H9 (cell line): ENCODE measurements around the gene ANXA10. TPM values are rescaled to one million over a fixed set of nuclear protein-coding genes. Genes with fewer than 3 reads are reported as not detected.

ENCODE experiments used
- DNase-seq: peaks from one replicate; pipeline ENCODE4 v3.0.0-alpha.2; 2017
- H2AFZ ChIP-seq: one replicate; pipeline ENCODE4 v1.6.1; 2013; ENCODE audit warnings: mild to moderate bottlenecking, low read length, control low read depth, moderate library complexity
- H2AK5ac ChIP-seq: 2 replicates; pipeline ENCODE4 v1.6.1; 2013; ENCODE audit warnings: low read length, control low read depth, mixed read lengths; ENCODE audit not compliant: insufficient read length
- H2BK120ac ChIP-seq: one replicate; pipeline ENCODE4 v1.6.1; 2013; ENCODE audit warnings: low read depth, mild to moderate bottlenecking, low read length, control low read depth, inconsistent platforms; ENCODE audit not compliant: poor library complexity, severe bottlenecking
- H2BK12ac ChIP-seq: 2 replicates; pipeline ENCODE4 v1.6.1; 2013; ENCODE audit warnings: low read length, control low read depth, mixed read lengths, low read depth; ENCODE audit not compliant: insufficient read length
- H2BK15ac ChIP-seq: 2 replicates; pipeline ENCODE4 v1.6.1; 2013; ENCODE audit warnings: low read depth, low read length, control low read depth
- H2BK20ac ChIP-seq: one replicate; pipeline ENCODE4 v1.6.1; 2013; ENCODE audit warnings: low read depth, mild to moderate bottlenecking, low read length, control low read depth, inconsistent platforms; ENCODE audit not compliant: poor library complexity, severe bottlenecking
- H2BK5ac ChIP-seq: 2 replicates; pipeline ENCODE4 v1.6.1; 2013; ENCODE audit warnings: low read length, control low read depth, mixed read lengths; ENCODE audit not compliant: insufficient read length
- H3K14ac ChIP-seq: 2 replicates; pipeline ENCODE4 v1.6.1; 2013; ENCODE audit warnings: low read length, control low read depth; ENCODE audit not compliant: insufficient read depth
- H3K18ac ChIP-seq: 2 replicates; pipeline ENCODE4 v1.6.1; 2013; ENCODE audit warnings: low read depth, mild to moderate bottlenecking, mixed read lengths, low read length, control low read depth; ENCODE audit not compliant: insufficient read length
- H3K23ac ChIP-seq: 2 replicates; pipeline ENCODE4 v1.6.1; 2013; ENCODE audit warnings: low read length, control low read depth, mixed read lengths, low read depth; ENCODE audit not compliant: insufficient read length
- H3K23me2 ChIP-seq: 2 replicates; pipeline ENCODE4 v1.6.1; 2013; ENCODE audit warnings: low read depth, mild to moderate bottlenecking, mixed read lengths, low read length, control low read depth; ENCODE audit not compliant: insufficient read length, poor library complexity, severe bottlenecking
- H3K27ac ChIP-seq: 2 replicates; pipeline ENCODE4 v1.5.1; 2013; ENCODE audit warnings: low read length, control low read depth, mixed read lengths, low read depth; ENCODE audit not compliant: insufficient read length
- H3K27me3 ChIP-seq: 2 replicates; pipeline ENCODE4 v1.6.1; 2013; ENCODE audit warnings: low read length, control low read depth, inconsistent platforms; ENCODE audit not compliant: insufficient read depth
- H3K4ac ChIP-seq: 2 replicates; pipeline ENCODE4 v1.6.1; 2013; ENCODE audit warnings: low read depth, mild to moderate bottlenecking, control low read depth, inconsistent platforms, low read length, moderate library complexity
- H3K4me1 ChIP-seq: 2 replicates; pipeline ENCODE4 v1.6.1; 2013; ENCODE audit warnings: low read length, control low read depth, inconsistent platforms; ENCODE audit not compliant: insufficient read depth
- H3K4me2 ChIP-seq: 2 replicates; pipeline ENCODE4 v1.6.1; 2013; ENCODE audit warnings: low read length, control low read depth, mixed read lengths; ENCODE audit not compliant: insufficient read length, insufficient read depth
- H3K56ac ChIP-seq: 2 replicates; pipeline ENCODE4 v1.6.1; 2013; ENCODE audit warnings: low read depth, mild to moderate bottlenecking, mixed read lengths, low read length, control low read depth; ENCODE audit not compliant: insufficient read length
- H3K79me1 ChIP-seq: 2 replicates; pipeline ENCODE4 v1.6.1; 2013; ENCODE audit warnings: low read depth, mild to moderate bottlenecking, moderate library complexity, low read length, control low read depth, inconsistent platforms; ENCODE audit not compliant: insufficient read depth, poor library complexity, severe bottlenecking
- H3K79me2 ChIP-seq: 2 replicates; pipeline ENCODE4 v1.6.1; 2013; ENCODE audit warnings: low read length, control low read depth, inconsistent platforms; ENCODE audit not compliant: insufficient read depth
- H3K9ac ChIP-seq: 2 replicates; pipeline ENCODE4 v1.6.1; 2013; ENCODE audit warnings: low read length, control low read depth, mixed read lengths; ENCODE audit not compliant: insufficient read length; ENCODE audit errors: extremely low read depth
- H3K9me3 ChIP-seq: one replicate; pipeline ENCODE4 v1.6.1; 2013; ENCODE audit warnings: low read depth, low read length, inconsistent platforms; ENCODE audit not compliant: control insufficient read depth
- H3T11ph ChIP-seq: one replicate; pipeline ENCODE4 v1.6.1; 2013; ENCODE audit warnings: mild to moderate bottlenecking, low read length, control low read depth, inconsistent platforms
- H4K20me1 ChIP-seq: one replicate; pipeline ENCODE4 v1.6.1; 2013; ENCODE audit not compliant: control insufficient read depth, insufficient read length, insufficient read depth
- H4K5ac ChIP-seq: 2 replicates; pipeline ENCODE4 v1.6.1; 2013; ENCODE audit warnings: low read depth, mild to moderate bottlenecking, mixed read lengths, low read length, control low read depth; ENCODE audit not compliant: insufficient read length
- H4K8ac ChIP-seq: replicated peaks from 2 replicates; pipeline ENCODE4 v1.6.1; 2013; ENCODE audit warnings: low read length, control low read depth, mixed read lengths, low read depth; ENCODE audit not compliant: insufficient read length
- H4K91ac ChIP-seq: 2 replicates; pipeline ENCODE4 v1.6.1; 2013; ENCODE audit warnings: low read depth, mild to moderate bottlenecking, moderate library complexity, mixed read lengths, low read length, control low read depth; ENCODE audit not compliant: insufficient read length
- H3K27ac Mint-ChIP-seq, 3 experiments: 2 replicates in 2 of 3; 3 replicates in 1 of 3; pipeline ENCODE4 v1.8.0; 2020 to 2021; ENCODE audit warnings: mixed read lengths in 3 of 3, mild to moderate bottlenecking in 1 of 3, moderate library complexity in 1 of 3
- H3K27me3 Mint-ChIP-seq: 2 replicates; pipeline ENCODE4 v1.8.0; 2021; ENCODE audit warnings: low read depth, mild to moderate bottlenecking, moderate library complexity, mixed read lengths
- H3K36me3 Mint-ChIP-seq, 3 experiments: 2 replicates in 2 of 3; 3 replicates in 1 of 3; pipeline ENCODE4 v1.8.0; 2020 to 2021; ENCODE audit warnings: low read depth in 3 of 3, mixed read lengths in 3 of 3; ENCODE audit not compliant: insufficient read depth in 1 of 3
- H3K4me1 Mint-ChIP-seq, 2 experiments: 2 replicates each; pipeline ENCODE4 v1.8.0; 2020; ENCODE audit warnings: mixed read lengths in 2 of 2
- H3K4me3 Mint-ChIP-seq, 2 experiments: 2 replicates in 1 of 2; 3 replicates in 1 of 2; pipeline ENCODE4 v1.8.0; 2020 to 2021; ENCODE audit warnings: mild to moderate bottlenecking in 2 of 2, mixed read lengths in 2 of 2, moderate library complexity in 1 of 2
- H3K9me3 Mint-ChIP-seq, 2 experiments: 2 replicates in 1 of 2; 3 replicates in 1 of 2; pipeline ENCODE4 v1.8.0; 2020; ENCODE audit warnings: mild to moderate bottlenecking in 2 of 2, mixed read lengths in 2 of 2, moderate library complexity in 1 of 2
- WGBS: extraction: QIAGEN DNeasy Blood & Tissue Kit; methylation state at CpG from one replicate; pipeline ENCODE4 v1.1.7; 2013; ENCODE audit warnings: missing lambda C conversion rate, low lambda C conversion rate, mixed read lengths; ENCODE audit not compliant: insufficient read length; ENCODE audit errors: extremely low coverage; 5-methylcytosine and 5-hydroxymethylcytosine counted together
- total RNA-seq: library from RNA; stranded (reverse); gene quantifications from 2 replicates; pipeline ENCODE4 v1.2.1, GENCODE V29; 2021
- TF ChIP-seq, protein P1 (sequence below): fragments of 200-600 bp; sonication (generic); conservative IDR thresholded peaks from 3 replicates; pipeline ENCODE4 v1.8.0; 2021; ENCODE audit warnings: antibody characterized with exemption, mild to moderate bottlenecking

The ANXA10 gene
- total RNA-seq, 1 experiment from 2014 or later: not detected

DNA sequence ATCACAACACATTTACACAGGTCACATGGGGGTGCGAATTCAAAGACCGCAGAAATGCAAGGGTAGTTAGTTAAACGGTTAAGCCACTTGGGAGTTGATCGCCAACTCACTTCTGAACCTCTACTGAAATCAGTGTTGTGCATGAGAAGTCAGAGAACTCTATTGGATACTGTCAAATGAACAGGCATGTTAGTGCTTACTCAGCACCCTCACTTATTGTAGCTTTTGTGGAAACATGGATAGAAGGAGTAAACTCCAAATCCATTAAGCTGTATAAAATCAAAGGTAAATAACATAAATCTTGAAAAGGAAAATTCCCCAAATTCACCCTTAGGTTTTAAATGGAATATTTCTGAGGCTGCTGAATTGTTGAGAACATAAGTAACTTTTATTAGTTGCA lies 17.5 kb upstream of the ANXA10 start:
- Histone ChIP-seq H3K79me2 (no peaks in the 10 kb centered on the region), H4K20me1 (no peaks in the 10 kb centered on the region), H3K18ac (no peak overlapping the region), H3K23me2 (no peaks in the 10 kb centered on the region), H3T11ph (no peak overlapping the region), H2BK120ac (no peak overlapping the region), H2BK15ac (no peak overlapping the region), H4K8ac (no peak overlapping the region), H3K4me2 (no peak overlapping the region), H3K4me1 (no peaks in the 10 kb centered on the region), H4K91ac (no peak overlapping the region), H2BK20ac (no peak overlapping the region), H4K5ac (no peak overlapping the region), H3K27ac (no peak overlapping the region), H3K9me3 (no peaks in the 10 kb centered on the region), H3K23ac (no peak overlapping the region), H2BK5ac (no peak overlapping the region), H3K14ac (no peak overlapping the region), H3K79me1 (no peaks in the 10 kb centered on the region), H3K4ac (no peak overlapping the region), H3K27me3 (no peaks in the 10 kb centered on the region), H2AK5ac (no peak overlapping the region), H2BK12ac (no peak overlapping the region), H3K56ac (no peak overlapping the region), H2AFZ (no peak overlapping the region), H3K9ac (no peak overlapping the region)
- Mint-ChIP-seq H3K27me3 (no peaks in the 10 kb centered on the region), H3K4me1 (no peaks in the 10 kb centered on the region), H3K4me3 (no peak overlapping the region), H3K27ac (no peak overlapping the region), H3K9me3 (peaks cover 0 to 3% of the 10 kb centered on the region in 2 experiments; a peak in 2 of 5 replicates), H3K36me3 (no peaks in the 10 kb centered on the region)
- TF ChIP-seq, protein P1, sequence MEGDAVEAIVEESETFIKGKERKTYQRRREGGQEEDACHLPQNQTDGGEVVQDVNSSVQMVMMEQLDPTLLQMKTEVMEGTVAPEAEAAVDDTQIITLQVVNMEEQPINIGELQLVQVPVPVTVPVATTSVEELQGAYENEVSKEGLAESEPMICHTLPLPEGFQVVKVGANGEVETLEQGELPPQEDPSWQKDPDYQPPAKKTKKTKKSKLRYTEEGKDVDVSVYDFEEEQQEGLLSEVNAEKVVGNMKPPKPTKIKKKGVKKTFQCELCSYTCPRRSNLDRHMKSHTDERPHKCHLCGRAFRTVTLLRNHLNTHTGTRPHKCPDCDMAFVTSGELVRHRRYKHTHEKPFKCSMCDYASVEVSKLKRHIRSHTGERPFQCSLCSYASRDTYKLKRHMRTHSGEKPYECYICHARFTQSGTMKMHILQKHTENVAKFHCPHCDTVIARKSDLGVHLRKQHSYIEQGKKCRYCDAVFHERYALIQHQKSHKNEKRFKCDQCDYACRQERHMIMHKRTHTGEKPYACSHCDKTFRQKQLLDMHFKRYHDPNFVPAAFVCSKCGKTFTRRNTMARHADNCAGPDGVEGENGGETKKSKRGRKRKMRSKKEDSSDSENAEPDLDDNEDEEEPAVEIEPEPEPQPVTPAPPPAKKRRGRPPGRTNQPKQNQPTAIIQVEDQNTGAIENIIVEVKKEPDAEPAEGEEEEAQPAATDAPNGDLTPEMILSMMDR: no peak
- WGBS: no CpG with 5 or more reads among the region's 4 CpGs
- no peak for DNase-seq
